ENCODE measurements around the gene FRMD8.

FRMD8 gene

DNA sequence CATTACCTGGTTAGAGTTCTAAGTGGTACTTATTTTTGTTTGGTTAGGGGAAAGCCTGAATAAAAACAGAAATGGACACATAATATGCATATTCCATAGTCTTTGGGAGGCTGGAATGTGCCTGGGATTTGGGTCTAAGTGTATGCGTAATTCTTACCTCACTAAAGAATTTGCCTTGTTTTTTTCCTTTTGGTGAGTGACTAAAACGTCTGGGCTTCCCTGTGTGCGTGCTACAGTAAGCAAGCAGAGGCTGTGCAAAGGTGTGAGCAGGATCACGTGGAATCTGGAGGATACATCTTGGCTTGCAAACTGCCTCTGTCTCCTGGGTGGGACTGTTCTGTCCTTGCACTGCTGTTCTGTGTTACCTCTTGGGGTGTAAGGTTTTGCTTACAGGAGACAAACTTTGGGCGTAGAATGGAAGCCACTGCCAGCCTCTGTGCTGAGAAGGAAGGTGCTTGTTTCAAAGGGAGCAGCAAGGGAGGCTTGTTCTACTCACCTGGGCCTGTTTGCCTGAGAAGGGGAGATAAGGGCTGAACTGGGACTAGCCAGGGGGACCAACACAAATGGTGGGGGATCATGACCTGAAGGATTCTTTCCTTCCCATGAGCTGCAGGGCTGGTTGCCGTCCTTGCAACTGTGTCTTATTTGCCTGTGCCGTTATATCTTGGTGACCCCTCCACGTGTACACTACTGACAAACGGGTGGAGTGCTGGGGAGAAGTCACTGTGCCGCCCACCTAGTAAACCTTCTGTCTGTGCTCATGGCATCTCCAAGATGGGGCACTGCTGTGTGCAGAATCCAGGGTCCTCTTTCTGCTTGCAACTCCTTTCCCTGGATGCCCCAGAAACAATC is 40.6 kb downstream of the FRMD8 start:
- DNase-seq: no peak

DNA sequence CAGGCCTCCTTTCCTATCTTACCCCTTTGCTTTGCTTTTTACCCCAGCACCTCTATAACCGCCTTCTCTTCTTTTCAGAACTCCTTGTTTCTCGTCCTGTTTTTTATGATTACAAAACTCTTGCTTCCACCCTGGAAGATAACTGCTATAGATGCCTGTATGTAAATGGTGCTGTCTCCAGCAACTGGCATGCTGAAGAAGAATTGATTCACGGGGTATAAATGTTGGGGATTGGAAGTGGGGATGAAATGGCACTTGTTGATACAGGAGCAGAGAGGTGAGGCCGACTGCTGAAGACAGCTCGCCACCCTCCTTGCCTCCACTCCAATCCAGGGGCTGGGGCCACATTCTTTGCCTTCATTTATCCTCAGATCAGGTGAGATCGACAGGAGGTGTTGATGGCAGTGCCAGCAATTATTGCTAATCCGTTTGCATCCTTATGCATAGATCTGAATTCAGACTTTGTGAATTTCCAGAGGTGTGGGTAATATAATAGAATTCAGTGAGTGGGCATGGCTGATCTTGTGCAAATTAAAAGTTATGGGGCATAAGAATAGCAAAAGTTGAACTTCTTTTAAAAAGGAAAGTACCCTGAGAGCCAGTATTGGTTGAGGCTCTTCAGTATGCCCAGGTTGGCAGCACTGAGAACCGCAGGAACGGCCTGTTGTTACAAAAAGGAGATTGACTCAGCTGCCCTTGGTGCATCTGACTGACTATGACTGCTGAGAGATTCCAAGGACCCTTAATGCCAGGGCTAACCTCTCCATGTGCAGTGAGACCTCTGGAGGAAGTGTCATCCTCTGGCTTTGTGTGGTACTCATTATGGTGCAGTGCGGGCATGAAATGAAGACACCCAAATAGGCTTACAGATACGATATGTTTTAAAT is 41.5 kb downstream of the FRMD8 start:
- DNase-seq: no peak

DNA sequence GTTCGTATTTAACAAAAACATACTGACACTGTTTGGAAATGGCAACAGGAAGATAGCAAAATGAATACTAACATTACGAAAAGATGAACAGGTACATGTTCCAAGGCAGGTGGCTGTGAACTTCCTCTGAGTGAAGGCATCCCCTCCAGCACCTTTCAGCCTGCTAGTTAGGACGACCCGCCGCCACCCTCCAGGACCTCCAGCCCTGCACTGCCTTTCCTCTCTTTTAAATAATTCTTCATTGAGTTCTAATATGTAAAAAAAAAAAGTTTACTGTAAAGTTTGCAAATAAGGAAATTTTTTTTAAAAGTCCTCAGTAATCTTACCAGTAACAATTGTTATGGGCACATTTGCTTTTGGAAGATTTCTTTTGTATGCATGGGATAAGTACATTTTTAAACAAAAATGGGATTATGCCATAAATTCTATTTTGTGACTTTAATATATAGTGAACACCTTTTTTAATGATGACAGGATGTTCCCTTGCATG is 42.2 kb downstream of the FRMD8 start:
- DNase-seq: no peak

- no peak for DNase-seq
Observed at GRCh38 chr11:65429068-65429681, 42.7 kb downstream of the FRMD8 start.

GRCh38 chr11:65429724-65430405 is 43.4 kb downstream of the FRMD8 start:
- no peak for DNase-seq

DNA sequence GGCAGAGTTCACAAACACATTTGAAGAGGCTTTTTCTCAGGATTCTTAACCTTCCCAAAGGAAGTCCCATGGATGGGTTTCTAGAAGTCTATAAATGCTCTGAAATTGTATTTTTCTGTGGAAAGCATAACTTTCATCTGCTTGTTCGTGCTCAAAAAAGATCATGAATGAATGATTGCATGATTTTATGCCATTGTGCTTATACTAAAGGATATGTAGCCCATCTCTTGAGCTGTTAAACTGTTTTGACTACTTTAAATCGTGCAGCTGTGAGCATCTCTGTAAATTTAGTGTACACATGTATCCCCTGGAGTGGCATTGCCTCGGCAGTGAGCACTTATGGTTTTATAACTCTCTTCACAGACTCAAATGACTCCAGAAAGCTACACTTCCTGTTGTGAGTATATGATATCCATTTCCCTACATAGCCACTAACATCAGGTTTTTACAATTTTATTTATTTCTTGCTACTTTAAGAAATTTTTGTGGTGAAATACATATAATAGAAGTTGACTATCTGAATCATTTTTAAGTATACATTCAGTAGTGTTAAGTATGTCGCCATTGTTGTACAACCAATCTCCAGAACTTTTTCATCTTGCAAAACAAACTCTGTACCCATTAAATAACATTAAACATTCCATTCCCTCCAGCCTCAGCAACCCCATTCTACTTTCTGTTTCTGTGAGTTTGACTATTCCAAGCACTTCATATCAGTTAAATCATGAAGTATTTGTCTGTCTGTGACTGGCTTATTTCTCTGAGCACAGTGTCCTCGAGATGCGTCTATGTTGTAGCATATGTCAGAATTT is 44.2 kb downstream of the FRMD8 start:
- DNase-seq: no peak

GRCh38 chr11:65431451-65432099 is 45.1 kb downstream of the FRMD8 start:
- DNase-seq: no peak

DNA sequence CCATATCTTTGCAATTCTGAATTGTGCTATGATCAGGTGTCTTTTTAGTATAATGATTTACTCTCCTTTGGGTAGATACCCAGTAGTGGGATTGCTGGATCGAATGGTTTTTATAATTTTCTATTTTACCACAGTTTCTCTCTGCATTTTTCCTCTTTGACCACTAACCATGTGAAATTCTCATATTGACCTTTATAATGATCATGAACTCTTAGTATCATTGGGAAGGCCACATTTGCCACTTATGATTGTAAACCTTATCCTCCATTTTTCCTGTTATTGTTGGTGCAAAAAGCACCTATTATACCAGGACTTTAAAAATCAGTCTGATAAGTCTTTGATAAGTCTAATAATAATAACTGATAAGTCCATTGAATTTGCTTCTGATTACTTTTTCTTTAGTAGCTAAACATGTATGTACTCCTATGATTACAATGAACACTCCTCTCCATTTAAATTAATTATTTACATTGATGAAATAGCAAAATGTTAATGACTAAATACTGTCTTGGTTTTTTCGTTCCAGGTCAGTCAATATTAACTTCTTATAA is 45.7 kb downstream of the FRMD8 start:
- DNase-seq: no peak

DNA sequence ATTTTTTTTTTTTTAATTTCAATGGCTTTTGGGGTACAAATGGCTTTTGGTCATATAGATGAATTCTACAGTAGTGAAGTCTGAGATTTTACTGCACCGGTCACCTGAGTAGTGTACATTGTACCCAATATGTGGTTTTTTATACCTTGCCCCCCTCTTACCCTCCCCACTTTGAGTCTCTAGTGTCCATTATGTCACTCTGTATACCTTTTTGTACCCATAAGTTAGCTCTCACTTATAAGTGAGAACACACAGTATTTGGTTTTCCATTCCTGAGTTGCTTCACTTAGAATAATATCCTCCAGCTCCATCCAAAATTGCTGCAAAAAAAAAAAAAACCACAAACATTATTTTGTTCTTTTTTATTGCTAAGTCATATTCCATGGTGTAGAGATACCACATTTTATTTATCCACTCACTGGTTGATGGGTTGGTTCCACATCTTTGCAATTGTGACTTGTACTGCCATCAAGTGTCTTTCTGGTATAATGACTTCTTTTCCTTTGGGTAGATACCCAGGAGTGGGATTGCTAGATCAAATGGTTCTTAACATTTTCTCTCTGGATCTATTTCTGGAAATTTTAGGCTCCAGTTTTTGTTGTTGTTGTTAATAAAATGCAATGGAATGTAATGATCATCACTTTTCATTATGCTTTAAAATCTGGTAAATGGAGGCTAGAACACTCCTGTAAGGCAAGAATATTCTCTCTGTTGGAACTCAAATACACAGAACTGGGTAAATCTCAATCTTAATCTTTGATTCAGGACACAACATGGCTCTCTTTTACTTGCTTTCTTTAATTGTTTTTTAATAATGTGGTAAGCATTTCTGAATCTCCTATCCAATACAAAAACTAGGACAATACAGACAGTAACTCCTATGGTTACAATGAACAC is 46.5 kb downstream of the FRMD8 start:
- no peak for DNase-seq

DNA sequence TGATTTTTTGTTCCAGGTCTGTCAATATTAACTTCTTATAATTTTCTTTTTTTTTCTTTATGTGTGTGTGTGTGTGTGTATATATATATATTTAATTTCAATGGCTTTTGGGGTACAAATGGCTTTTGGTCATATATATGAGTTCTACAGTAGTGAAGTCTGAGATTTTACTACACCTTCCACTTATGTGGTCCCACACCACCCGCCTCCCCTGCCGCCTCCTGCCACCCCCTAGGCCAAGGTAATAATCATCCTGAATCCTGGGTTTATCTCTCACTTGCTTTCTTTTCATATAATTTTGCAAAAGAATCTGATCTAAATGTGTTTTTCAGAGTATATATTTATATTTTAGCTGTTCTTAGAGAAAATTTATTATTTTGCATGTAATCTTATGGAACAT is 47.2 kb downstream of the FRMD8 start:
- DNase-seq: no peak

DNA sequence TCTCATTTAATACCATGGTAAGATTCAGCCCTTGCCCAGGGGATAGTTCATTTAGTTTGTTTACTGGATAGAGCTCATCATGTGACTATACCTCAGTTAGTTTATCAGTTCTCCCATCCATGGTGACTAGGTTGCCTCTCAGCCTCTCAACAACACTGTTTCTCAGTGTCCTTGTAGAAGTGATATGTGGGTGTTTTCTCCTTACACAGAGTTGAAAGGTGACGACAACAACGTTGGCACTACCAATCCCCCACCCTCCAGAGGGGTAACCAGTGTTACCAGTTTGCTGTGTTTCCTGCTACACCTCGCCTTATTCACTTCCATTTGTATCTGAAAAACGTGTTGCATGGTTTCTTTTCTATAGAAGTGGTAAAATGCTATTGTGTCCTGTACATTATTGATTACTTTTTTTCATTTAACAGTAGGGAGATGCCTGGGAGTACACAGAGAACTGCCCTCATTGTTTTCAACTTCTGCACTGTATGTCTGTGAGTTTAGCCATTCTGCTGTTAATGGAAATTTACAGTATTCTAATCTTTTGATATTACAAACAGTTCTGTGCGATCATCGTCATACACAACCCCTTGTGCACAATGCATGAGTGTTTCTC is 47.7 kb downstream of the FRMD8 start:
- DNase-seq: no peak

- no peak for DNase-seq
Observed at GRCh38 chr11:65434667-65435410, 48.4 kb downstream of the FRMD8 start.

DNA sequence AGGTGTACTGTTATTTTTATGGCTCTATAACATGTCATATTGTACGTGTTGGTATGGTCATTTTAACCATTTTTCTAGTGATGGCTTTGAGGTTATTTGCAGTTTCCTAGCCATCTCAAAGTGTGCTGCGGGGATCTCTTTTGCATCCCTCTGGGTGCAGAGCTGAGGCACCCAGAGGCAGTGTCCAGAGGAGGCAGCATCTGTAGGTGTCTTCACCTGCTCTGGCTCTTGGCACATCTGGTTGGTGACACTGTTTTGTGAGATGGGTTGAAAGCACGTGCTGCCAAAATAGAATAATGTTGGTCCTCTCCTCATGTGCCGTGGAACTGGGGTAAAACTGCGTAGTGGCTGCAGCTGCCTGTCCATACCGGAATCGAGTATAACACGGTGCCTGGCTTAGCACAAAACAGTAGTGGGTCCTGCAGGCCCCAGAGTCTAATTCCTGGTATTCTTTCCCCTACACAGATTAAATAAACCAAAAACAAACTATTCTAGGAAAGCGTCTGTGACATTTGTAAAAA is 49.0 kb downstream of the FRMD8 start:
- no peak for DNase-seq

- DNase-seq: no peak
Observed at GRCh38 chr11:65435981-65436411, 49.6 kb downstream of the FRMD8 start.

DNA sequence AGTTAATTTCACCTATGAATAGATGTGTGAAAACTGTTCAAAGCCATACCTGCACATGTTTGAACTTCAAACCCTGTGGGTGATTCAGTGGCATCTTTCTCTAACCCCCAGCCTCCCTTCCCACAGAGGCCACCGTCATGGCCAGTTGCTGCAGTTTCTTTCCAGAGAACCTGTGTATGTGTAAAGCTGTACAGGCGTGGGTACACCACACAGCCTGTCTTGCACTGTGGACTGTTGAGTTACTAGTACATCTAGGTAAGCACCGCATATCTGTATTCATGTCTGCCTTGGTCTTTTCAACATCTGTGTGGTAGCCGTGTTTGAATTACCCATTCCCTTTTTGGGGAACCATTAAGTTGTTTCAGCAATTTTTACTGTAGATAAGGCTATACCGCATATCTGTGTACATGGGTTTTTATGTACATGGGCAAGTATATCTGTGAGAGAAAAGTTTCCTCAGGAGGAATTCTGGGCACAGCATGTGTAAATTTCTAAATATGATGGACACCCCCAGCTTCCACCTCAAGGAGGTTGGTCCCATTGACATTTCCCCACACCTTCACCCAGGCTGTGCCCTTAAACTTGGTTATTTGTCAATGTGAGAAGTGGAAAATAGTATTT is 50.1 kb downstream of the FRMD8 start:
- DNase-seq: no peak

GRCh38 chr11:65437436-65438227 is 51.2 kb downstream of the FRMD8 start:
- DNase-seq: no peak

Data from NCI-H510A (cell line).